A549 (cell line): ENCODE results near the gene PRAC2.

Experiments used
- RAD21 ChIP-seq, 2 experiments: fragments of >200 bp in 1 of 2; sonication (Bioruptor Twin) in 1 of 2; formaldehyde crosslinking in 1 of 2; IDR thresholded peaks in 1 of 2; conservative IDR thresholded peaks in 1 of 2; 2 replicates in 1 of 2; 3 replicates in 1 of 2; pipeline ENCODE4 v1.6.1; 2012 to 2018; ENCODE audit warnings: inconsistent platforms in 1 of 2
- TF ChIP-seq, protein P1 (sequence below): fragments of 250-450 bp; sonication (Bioruptor Pico); IDR thresholded peaks from 2 replicates; pipeline ENCODE4 v1.5.0; 2021; ENCODE audit warnings: mild to moderate bottlenecking, moderate library complexity, borderline replicate concordance

- TF ChIP-seq, protein P1, sequence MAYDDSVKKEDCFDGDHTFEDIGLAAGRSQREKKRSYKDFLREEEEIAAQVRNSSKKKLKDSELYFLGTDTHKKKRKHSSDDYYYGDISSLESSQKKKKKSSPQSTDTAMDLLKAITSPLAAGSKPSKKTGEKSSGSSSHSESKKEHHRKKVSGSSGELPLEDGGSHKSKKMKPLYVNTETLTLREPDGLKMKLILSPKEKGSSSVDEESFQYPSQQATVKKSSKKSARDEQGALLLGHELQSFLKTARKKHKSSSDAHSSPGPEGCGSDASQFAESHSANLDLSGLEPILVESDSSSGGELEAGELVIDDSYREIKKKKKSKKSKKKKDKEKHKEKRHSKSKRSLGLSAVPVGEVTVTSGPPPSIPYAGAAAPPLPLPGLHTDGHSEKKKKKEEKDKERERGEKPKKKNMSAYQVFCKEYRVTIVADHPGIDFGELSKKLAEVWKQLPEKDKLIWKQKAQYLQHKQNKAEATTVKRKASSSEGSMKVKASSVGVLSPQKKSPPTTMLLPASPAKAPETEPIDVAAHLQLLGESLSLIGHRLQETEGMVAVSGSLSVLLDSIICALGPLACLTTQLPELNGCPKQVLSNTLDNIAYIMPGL (CRISPR knock-in tag), result no peak
- TF ChIP-seq RAD21 (conservative IDR thresholded peaks at IDR 0.05 in 1 of 2, IDR thresholded peaks at IDR 0.05 in 1 of 2), result no peak
Observed at GRCh38 chr17:48770954-48771353, 48.0 kb downstream of the PRAC2 start.
